ENCODE results near the gene SMAD6.

DNA sequence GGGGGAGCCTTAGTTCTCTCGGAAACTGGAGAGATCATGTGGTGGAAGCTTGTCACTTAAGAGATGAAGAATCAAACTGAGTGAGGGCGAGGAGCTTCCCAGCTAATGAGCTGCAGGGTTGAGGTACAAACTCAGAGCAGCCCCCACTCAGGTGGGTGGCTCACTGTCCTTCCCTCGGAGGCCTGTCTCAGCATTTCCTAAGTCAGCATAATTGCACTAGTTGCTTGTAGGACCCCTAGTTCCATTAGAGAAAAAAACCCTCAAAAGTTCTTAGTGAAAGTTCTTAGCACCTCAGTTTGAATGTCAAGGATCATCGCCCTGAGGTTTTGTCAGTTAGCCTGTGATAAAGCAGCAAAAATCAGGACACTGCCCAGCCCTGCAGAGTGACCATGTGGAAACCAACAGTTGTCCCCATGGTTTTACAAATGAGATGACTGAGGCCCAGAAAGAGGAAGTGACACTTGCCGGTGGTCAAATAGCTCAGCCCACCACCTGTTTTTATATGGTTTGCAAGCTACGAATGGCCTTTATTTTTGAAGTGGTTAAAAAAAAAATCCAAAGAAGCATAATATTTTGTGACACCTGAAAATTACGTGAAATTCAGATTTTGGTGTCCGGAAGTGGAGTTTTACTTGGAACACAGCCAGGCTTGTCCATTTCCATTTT lies 11.9 kb downstream of the SMAD6 start:
- TF ChIP-seq, protein P1, sequence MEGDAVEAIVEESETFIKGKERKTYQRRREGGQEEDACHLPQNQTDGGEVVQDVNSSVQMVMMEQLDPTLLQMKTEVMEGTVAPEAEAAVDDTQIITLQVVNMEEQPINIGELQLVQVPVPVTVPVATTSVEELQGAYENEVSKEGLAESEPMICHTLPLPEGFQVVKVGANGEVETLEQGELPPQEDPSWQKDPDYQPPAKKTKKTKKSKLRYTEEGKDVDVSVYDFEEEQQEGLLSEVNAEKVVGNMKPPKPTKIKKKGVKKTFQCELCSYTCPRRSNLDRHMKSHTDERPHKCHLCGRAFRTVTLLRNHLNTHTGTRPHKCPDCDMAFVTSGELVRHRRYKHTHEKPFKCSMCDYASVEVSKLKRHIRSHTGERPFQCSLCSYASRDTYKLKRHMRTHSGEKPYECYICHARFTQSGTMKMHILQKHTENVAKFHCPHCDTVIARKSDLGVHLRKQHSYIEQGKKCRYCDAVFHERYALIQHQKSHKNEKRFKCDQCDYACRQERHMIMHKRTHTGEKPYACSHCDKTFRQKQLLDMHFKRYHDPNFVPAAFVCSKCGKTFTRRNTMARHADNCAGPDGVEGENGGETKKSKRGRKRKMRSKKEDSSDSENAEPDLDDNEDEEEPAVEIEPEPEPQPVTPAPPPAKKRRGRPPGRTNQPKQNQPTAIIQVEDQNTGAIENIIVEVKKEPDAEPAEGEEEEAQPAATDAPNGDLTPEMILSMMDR (IDR thresholded peaks at IDR 0.05; ENCODE audit: poor library complexity), result no peak
- no peak for TF ChIP-seq EZH2 (IDR thresholded peaks at IDR 0.05; ENCODE audit: borderline replicate concordance)
- TF ChIP-seq EZH2phosphoT487 (IDR thresholded peaks at IDR 0.05; ENCODE audit: low read depth, severe bottlenecking, unreplicated experiment), result no peak

All from hepatocyte (in vitro differentiated cells).